Activated T-cell treated with anti-CD3 and anti-CD28 coated beads for 1 hour (primary cell): ENCODE measurements around the gene PAGE5.

ENCODE experiments used
- DNase-seq: peaks from one replicate; pipeline ENCODE4 v3.0.0-alpha.2; 2020; ENCODE audit warnings: low read depth

Gene PAGE5, protein sequence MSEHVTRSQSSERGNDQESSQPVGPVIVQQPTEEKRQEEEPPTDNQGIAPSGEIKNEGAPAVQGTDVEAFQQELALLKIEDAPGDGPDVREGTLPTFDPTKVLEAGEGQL

DNA sequence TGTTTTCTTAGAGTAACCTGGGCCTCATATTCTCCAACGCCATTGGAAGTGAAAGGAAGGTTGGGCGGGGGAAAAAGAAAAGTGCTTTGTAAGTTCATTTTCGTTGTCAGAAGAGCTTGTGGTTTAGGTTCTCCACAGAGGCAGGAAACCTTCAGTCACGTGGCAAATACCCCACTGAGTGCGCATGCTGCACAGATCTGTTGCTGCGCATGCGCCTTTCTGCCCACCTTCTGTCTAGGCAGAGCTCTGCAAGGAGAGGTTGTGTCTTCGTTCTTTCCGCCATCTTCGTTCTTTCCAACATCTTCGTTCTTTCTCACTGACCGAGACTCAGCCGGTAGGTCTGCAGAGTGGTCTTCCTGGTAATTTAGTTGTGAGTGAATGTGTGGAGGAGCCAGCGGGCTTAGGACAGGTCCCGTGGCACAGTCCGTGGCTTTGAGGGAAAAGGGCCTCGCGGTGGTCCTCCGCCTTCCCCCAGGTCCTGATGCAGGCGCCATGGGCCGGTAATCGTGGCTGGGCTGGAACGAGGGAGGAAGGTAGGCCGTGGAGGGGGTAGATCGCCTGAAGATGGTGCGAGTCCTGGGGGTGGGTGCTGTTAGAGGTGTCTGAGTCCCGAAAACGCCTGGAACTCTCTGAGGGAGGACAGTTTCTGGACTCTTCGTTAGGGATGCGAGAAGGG lies at the start of gene PAGE5:
PAGE5 (plus strand) TSS at position 228 of the 676 bp plus-strand sequence. CDS start 1,037 bp downstream, outside the sequence.
- DNase-seq = no peak

DNA sequence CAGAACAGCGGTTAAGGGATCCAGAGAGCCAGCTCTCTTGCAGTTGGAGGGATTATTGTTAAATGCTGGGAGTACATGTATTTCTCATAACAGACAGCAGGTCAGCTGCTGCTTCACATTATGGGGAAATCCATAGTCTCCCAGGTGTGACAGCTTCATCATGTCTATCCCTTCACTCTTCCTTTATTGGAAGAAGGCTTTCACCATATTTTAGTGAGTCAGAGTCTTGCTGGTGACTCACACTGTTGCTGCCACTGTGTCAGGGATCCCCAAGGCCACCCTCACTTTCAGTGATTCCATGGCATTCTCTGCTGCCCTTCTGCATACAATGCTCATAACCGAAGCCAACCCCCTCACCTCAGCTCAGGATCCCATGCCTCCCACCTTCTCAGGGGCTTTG lies 32.9 kb upstream of the PAGE5 start:
- DNase-seq = no peak

DNA sequence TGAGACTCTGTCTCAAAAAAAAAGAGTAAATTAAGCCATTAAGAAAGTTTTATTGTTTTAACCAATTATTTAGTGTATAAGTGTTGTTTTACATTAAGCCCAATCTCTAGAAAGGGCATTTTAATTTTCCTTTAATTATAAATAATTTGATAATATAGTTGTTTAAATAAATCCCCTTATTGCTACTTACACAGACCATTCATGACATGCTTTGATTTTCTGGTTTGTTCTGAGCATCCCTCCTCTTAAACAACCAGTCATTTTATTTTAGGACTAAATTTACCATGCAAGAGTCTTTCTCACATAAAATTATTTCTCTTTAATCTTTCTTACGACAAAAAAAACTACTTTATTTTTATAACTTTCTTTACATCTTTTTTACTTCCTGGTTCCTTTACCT lies 23.5 kb upstream of the PAGE5 start:
- no peak for DNase-seq

DNA sequence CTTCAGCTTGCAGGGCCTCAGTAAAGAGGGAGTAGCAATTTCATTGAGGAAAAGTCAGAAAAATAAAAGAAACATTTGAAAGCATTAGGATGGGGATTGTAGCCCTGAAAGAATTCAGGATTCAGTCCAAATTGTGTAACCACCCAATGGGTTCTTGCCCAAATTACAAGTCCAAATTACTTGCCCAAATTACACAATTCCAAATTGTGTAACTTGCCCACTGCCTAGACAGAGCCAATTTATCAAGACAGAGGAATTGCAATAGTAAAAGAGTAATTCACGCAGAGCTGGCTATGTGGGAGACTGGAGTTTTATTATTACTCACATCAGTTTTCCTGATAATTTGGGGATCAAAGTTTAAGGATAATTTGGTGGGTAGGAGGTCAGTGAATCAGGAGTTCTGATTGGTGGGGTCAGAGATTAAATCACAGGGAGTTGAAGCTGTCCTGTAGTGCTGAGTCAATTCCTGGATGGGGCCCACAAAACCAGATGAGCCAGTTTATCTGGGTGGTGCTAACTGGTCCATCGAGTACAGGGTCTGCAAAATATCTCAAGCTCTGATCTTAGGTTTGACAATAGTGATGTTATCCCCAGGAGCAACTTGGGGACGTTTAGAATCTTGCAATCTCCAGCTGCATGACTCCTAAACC lies 18.1 kb upstream of the PAGE5 start:
- DNase-seq = no peak

DNA sequence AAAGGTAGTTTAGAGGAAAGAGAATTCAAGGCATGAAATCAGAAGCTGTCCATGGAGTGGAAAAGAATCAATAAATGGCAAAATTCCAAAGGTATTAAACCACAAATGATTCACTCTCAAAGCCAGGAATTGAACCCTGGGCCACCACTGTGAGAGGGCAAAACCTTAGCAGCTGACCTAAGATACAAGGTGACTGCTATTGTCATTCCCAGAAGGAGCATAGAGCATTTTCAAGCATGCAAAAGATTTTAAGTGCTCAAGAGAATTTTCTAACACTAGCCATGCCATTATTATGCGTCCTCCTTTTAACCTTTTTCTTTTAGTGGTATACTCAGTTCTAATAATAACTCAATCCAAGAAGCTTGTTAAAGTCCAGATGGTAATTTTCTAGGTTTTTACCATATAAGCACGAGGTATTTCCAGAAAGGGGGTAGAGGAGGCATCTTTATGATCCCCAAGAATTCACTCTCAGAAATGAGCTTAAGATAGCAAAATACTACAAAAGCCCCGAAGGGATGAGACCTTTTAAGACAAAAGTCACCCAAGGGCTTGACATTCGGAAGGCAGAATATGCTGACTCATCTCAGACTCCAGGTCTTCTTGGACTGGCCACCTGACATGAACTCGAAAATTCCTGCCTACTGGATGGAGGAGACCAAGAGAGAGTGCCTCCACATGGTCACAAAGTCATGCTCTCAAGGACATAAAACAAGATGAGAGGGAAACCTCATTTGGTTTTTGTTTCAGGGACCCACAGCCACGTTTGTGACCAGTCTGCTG lies 13.8 kb upstream of the PAGE5 start:
- no peak for DNase-seq

DNA sequence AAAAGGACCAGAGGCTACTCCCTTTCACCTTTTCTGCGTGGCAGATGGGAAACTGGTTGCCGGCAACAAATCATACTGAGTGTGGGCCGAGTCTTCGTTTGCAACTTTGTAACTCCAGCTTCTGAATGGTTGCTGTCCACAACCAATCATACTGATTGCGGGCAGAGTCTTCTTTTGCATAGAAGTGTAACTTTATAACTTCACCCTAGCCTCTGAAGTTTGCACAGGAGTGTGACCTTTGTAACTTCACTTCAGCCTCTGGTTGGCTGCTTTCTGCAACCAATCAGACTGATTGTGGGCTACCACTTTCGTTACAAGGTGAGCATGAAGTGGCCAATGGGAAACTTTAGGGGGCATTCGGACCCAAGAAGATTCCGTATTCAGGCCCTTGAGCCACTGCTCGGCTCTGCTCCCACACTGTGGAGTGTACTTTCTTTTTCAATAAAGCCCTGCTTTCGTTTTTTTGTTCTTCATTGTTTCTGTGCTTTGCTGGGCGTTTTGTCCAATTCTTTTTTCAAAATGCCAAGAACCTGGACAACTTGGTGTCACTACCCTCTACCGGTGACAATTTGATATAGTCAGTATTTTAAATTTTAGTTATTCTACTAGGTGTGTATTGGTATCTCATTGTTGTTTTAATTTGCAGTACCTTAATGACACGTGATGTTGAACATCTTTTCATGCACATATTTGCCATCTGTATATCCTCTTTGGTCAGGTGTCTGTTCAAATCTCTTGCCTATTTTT lies 9.0 kb upstream of the PAGE5 start:
- DNase-seq = no peak

DNA sequence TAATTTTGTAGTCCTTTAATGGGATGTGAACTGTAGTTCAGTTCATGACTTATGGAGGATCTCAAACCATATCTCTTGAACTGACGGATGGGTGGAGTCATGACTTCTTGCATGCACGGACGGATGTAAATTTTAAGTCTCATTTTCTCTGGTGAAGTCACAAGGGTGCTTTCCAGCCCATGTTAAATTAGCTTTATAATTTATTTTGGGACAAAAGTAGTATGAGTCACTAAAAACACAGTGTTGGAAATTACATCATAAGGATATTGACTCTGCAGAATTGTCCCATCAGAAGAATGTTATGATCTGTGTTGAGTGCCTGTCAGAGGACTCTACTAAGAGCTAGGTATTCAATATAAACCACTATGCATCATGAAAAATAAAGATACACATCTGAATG lies 6.8 kb upstream of the PAGE5 start:
- DNase-seq = no peak

DNA sequence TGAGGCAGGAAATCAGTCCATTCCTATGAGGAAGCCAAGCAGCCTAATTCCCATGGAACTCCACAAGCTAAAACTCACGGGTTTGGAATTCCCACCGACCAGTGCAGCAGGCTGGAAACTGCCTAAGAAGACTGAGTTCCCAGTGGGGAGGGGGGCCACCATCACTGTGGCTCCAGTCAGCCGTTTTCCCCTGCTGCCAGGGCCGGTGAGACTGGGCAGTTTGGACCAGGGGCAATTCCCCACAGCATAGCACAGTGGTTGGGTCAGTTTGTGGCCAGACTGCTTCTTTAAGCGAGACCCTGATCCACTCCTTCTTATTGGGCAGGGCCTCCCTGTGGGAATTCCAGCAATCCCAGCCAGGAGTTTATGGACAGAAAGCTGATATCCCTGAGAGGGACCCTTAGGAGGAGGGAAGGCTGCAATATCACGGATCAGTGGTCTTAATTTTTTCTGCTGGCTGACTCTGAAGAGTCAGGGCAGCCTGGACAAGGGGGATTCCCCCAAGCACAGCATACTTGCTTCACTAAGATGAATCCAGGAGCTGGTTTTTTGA lies 20.7 kb downstream of the PAGE5 start:
- no peak for DNase-seq

DNA sequence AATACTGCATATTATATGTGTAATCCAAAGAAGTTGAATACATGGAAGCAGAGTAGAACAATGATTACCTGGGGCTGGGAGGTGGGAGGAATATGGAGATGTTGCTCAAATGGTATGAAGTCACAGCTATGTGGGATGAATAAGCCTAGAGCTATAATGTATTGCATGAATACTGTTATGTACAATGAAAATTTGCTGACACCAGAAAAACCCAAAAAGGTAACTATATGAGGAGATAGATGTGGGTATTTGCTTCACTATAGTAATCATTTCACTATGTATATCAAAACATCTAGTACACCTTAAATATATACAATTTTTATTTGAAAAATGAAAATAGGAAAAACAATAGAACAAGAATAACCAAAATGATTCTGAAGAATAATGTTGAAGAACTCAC lies 33.4 kb downstream of the PAGE5 start:
- DNase-seq = no peak

DNA sequence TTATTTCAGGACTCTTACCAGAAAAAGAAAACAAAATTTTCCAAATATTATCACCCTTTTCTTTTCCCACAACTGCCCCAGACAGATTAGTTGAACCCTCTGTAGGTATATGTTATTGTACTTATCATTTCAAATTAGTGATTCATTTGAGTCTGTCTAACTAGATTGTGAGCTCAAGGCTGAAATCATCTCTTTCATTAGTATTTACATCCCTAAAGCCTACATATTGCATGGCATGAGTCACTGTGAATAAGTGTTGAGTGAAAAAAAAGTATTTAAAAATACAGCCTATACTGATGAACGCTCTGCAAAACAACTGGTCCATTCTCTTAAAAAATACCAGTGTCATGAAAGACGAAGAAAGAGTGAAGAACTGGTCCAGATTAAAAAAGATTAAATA lies 40.7 kb downstream of the PAGE5 start:
- DNase-seq = no peak

DNA sequence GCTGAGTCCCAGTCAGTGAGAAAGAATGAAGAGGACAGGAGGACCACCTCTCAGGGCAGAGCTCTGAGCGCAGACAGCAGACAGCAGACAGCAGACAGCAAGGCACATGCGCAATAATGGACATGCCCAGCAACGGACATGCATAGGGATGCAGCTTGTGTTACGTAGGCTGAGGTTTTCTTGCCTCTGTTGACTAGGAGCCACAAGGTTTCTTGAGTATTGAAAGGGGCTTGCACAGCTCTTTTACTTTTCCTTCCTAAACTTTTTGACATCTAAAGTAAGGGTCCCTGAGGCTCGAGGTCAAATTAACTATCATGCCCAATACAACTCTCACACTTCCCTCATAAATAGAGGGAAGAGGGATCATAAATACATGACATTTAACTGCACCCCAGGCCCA lies 44.7 kb downstream of the PAGE5 start, which contains the start of gene PAGE3:
PAGE3 (minus strand) TSS at position 101 of the 400 bp plus-strand sequence. CDS start 1,013 bp downstream, outside the sequence.
- no peak for DNase-seq
